Activated T-cell treated with anti-CD3 and anti-CD28 coated beads for 24 hours (primary cell): ENCODE measurements around the gene HOXD12.

Source experiments
- DNase-seq: peaks from one replicate; pipeline ENCODE4 v3.0.0-alpha.2; 2020; ENCODE audit warnings: low read depth

Gene HOXD12

GRCh38 chr2:176132205-176133171 is 32.9 kb downstream of the HOXD12 start:
- DNase-seq = no peak

- DNase-seq = no peak
Observed at GRCh38 chr2:176133389-176133788, 33.8 kb downstream of the HOXD12 start.

- DNase-seq = no peak
Observed at GRCh38 chr2:176134035-176134434, 34.4 kb downstream of the HOXD12 start.

GRCh38 chr2:176135035-176135440 is 35.4 kb downstream of the HOXD12 start:
- no peak for DNase-seq

GRCh38 chr2:176136374-176137251 is 37.0 kb downstream of the HOXD12 start:
- no peak for DNase-seq

- DNase-seq = no peak
Observed at GRCh38 chr2:176137252-176137580, 37.6 kb downstream of the HOXD12 start.

- DNase-seq = no peak
Observed at GRCh38 chr2:176137906-176138305, 38.3 kb downstream of the HOXD12 start.

- no peak for DNase-seq
Observed at GRCh38 chr2:176138526-176138922, 38.9 kb downstream of the HOXD12 start.

GRCh38 chr2:176138923-176139660 is 39.5 kb downstream of the HOXD12 start:
- DNase-seq = no peak

- no peak for DNase-seq
Observed at GRCh38 chr2:176139661-176140512, 40.3 kb downstream of the HOXD12 start.

GRCh38 chr2:176140513-176141317 is 41.1 kb downstream of the HOXD12 start:
- peak; percentile 68 for DNase-seq

GRCh38 chr2:176142281-176142680 is 42.7 kb downstream of the HOXD12 start:
- DNase-seq = no peak

GRCh38 chr2:176145085-176145969 is 45.7 kb downstream of the HOXD12 start:
- DNase-seq = no peak

- no peak for DNase-seq
Observed at GRCh38 chr2:176146101-176146500, 46.5 kb downstream of the HOXD12 start.

- no peak for DNase-seq
Observed at GRCh38 chr2:176146645-176147044, 47.0 kb downstream of the HOXD12 start.

- DNase-seq = no peak
Observed at GRCh38 chr2:176147210-176147799, 47.7 kb downstream of the HOXD12 start.

- no peak for DNase-seq
Observed at GRCh38 chr2:176147800-176148496, 48.4 kb downstream of the HOXD12 start.

- no peak for DNase-seq
Observed at GRCh38 chr2:176148751-176149421, 49.3 kb downstream of the HOXD12 start.
